Activated CD8-positive, alpha-beta T cell treated with anti-CD3 and anti-CD28 coated beads, Interleukin-2, amount 10 ng/mL, durations not matched to agents 7 days and 5 days (primary cell): ENCODE data around the gene RPL7A. TPM values are rescaled to one million over a fixed set of nuclear protein-coding genes. Genes with fewer than 3 reads are reported as not detected.
"Not testable (repeated sequence)": the region's sequence is repeated elsewhere in the genome, so short reads cannot be mapped to it uniquely, and the experiment has no call there.

Source experiments
- ATAC-seq: fragments of 150-1000 bp; cut with Tn5 transposase; one replicate; pipeline ENCODE4 v1.10.0; 2021; ENCODE audit warnings: moderate library complexity
- CTCF ChIA-PET: fragments of 350-600 bp; sonication (Branson Sonifier 250); formaldehyde crosslinking; loops from one replicate; lab custom pipeline; 2021; ENCODE audit warnings: antibody characterized with exemption; lab: Charles Lee
- POLR2A ChIA-PET: fragments of 350-600 bp; sonication (Branson Sonifier 250); formaldehyde crosslinking; loops from one replicate; lab custom pipeline; 2021; ENCODE audit warnings: antibody characterized with exemption; lab: Charles Lee
- DNase-seq: peaks from one replicate; pipeline ENCODE4 v3.0.0-alpha.2; 2020
- H3K27ac Mint-ChIP-seq: one replicate; pipeline ENCODE4 v1.8.0; 2021; ENCODE audit warnings: mild to moderate bottlenecking, mixed read lengths
- H3K27me3 Mint-ChIP-seq: one replicate; pipeline ENCODE4 v1.8.0; 2021; ENCODE audit warnings: low read depth, mixed read lengths
- H3K36me3 Mint-ChIP-seq: one replicate; pipeline ENCODE4 v1.8.0; 2021; ENCODE audit warnings: low read depth, mixed read lengths
- H3K4me1 Mint-ChIP-seq: one replicate; pipeline ENCODE4 v1.8.0; 2021; ENCODE audit warnings: low read depth, mixed read lengths
- H3K4me3 Mint-ChIP-seq: one replicate; pipeline ENCODE4 v1.8.0; 2021; ENCODE audit warnings: mild to moderate bottlenecking, mixed read lengths
- H3K9me3 Mint-ChIP-seq: one replicate; pipeline ENCODE4 v1.8.0; 2022; ENCODE audit warnings: mixed read lengths; ENCODE audit not compliant: insufficient read depth
- total RNA-seq, 2 experiments: library from RNA; stranded (reverse); gene quantifications; one replicate each; pipeline ENCODE4 v1.2.3, GENCODE V29; 2021

RPL7A gene
- total RNA-seq, 2 experiments from 2014 or later, result 1,894 to 1,933 TPM

DNA sequence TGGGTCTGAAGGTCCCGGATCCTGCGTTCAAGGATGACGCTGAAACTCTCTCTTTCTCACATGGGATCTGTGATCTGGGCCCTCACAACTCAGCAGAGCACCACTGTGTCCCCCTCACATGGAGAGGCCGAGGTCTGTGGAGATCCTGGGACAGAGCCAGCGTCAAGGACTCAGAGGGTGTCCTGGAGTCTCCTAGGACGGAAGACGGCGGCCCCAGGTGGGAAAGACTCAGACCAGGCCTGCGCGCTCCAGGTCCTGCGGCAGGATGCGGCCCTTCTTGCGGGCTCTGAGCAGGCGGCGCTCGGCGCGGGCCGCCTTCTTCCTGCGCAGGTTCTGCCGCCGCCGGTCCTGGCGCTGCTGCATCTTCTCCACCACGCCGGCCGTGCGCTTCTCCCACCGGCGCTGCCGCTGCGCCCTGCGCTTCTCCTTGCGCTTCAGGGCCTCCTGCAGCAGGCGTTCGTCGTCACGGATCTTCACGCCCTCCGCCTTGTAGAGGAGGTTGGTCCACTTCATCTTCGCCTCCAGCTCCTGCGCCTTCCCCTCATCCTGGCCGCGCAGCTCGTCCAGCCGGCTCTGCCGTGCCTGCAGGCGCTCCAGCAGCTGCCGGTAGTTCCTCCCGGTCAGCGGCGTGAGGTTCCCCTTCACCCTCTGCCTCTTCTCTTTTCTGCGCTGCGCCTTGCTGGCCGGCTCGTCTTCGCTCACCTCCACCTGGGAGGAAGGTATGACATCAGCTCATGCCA, 16.2 kb upstream of the RPL7A start:
- ChIA-PET POLR2A (interaction anchor here (0.8 kb wide), 1 partner anchor 39 kb away, joined by 3 read pairs; no protein-coding TSS in a partner anchor), CTCF (interaction anchor here (4.5 kb wide), 1 partner anchor 145 kb away, joined by 35 read pairs; no protein-coding TSS in a partner anchor)
- Mint-ChIP-seq H3K4me1 (peaks cover 34% of the 10 kb centered on the region), H3K36me3 (peaks cover 59% of the 10 kb centered on the region), H3K27me3 (no peaks in the 10 kb centered on the region), H3K27ac (no peak overlapping the region), H3K4me3 (no peak overlapping the region), H3K9me3 (no peaks in the 10 kb centered on the region)
- ATAC-seq, result no peak
- no peak for DNase-seq

DNA sequence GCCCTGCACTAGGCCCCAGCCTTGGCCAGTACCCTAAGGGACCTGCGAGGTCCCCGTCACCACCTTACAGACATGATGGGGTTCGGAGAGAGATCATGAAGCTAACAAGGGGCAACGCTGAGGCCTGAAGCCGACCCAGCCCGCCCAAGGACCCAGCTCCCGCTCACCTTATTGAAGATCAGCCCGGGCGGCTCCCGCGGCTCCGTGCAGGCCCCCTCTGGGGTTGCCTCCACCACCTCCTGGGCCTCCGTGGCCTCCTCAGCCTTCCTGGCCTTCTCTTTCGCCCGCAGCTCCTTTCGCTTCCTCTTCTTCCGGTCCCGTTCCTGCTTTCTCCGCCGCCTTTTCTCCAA, 15.7 kb upstream of the RPL7A start:
- no peaks in the 10 kb centered on the region for H3K27me3 Mint-ChIP-seq
- CTCF ChIA-PET, result interaction anchor here (4.5 kb wide), 1 partner anchor 145 kb away, joined by 35 read pairs; no protein-coding TSS in a partner anchor
- DNase-seq (no peak), ATAC-seq (no peak)
- H3K36me3 Mint-ChIP-seq, result peaks cover 59% of the 10 kb centered on the region
- no peaks in the 10 kb centered on the region for H3K9me3 Mint-ChIP-seq
- H3K4me1 Mint-ChIP-seq, result peaks cover 37% of the 10 kb centered on the region
- H3K27ac Mint-ChIP-seq, result no peak overlapping the region
- no peak overlapping the region for H3K4me3 Mint-ChIP-seq
- POLR2A ChIA-PET, result interaction anchor here (0.8 to 3.8 kb wide), 2 partner anchors 16 to 38 kb away, joined by 3 to 21 read pairs; partner anchors contain the start of genes MED22 and RPL7A

DNA sequence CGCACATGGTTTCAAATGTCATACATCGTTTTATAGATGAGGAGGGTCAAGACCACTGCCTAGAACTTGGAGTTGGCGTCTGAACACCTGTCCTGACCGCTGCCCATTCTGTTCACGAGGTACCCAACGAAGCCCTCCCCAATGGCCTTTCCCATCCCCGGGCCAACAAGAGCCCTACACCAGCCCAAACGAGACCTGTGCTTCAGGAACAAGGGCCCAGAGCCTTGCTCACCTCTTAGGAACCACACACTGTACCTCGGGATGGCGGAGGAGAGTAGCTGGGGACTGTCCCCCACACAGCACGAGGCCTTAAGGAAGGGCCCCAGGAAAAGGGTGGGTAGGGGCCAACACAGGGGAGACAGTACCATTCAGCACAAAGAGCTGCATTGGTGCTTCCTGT, 15.0 kb upstream of the RPL7A start:
- Mint-ChIP-seq H3K36me3 (peaks cover 63% of the 10 kb centered on the region), H3K4me1 (peaks cover 37% of the 10 kb centered on the region), H3K4me3 (no peak overlapping the region), H3K27me3 (no peaks in the 10 kb centered on the region), H3K27ac (no peak overlapping the region), H3K9me3 (no peaks in the 10 kb centered on the region)
- no peak for DNase-seq
- POLR2A ChIA-PET, result interaction anchor here (0.8 to 3.8 kb wide), 2 partner anchors 15 to 38 kb away, joined by 3 to 21 read pairs; partner anchors contain the start of genes MED22 and RPL7A
- no peak for ATAC-seq
- CTCF ChIA-PET, result no interaction called here

DNA sequence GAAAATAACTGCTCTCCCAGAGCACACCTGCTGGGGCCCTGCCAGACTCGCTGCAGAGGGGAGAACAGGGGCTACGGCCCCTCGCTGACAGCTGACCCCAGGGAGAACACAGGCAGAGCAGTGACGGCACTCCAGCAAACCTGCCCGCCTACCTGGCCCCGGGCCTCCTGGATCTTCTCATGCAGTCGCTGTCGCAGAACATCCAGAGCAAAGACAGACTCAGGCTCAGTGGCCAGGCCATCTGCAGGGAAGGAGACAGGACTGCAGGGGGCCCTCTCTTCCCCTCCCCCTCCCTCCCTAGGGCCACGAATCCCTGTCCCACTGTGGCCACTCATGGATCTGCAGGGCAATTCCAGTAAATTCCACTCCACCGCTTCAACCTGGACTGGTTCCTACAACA, 14.5 kb upstream of the RPL7A start:
- H3K27me3 Mint-ChIP-seq, result no peaks in the 10 kb centered on the region
- POLR2A ChIA-PET, result interaction anchor here (0.8 to 3.8 kb wide), 2 partner anchors 15 to 37 kb away, joined by 3 to 21 read pairs; partner anchors contain the start of genes MED22 and RPL7A
- no peak overlapping the region for H3K4me3 Mint-ChIP-seq
- peak overlapping the region; percentile 32 for H3K27ac Mint-ChIP-seq
- H3K9me3 Mint-ChIP-seq, result no peaks in the 10 kb centered on the region
- no peak for DNase-seq
- H3K4me1 Mint-ChIP-seq, result peaks cover 37% of the 10 kb centered on the region
- CTCF ChIA-PET, result interaction anchor here (1.2 to 2.4 kb wide), 2 partner anchors 29 to 37 kb away, joined by 3 to 12 read pairs; no protein-coding TSS in a partner anchor
- peaks cover 65% of the 10 kb centered on the region for H3K36me3 Mint-ChIP-seq
- ATAC-seq, result no peak

DNA sequence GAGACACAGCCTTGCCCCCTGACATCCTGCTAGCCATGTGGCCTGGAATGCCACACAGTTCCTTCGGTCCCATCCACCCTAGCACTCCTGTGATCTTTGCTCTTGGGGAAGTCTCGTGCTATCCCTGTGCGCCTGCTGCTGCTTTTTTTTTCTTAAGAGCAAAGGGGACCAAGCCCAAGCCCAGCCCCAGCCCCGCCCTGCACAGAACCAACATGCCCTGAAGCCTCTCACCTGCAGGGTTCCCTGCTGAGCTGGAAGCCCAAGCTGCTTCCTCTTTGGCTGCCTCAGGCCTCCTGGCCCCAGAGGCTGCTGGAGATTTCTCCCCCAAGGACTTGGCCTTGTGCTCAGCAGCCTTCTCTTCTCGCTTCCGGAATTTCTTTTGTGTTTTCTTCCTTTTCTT, 13.9 kb upstream of the RPL7A start:
- Mint-ChIP-seq H3K36me3 (peaks cover 67% of the 10 kb centered on the region), H3K9me3 (no peaks in the 10 kb centered on the region)
- DNase-seq, result no peak

DNA sequence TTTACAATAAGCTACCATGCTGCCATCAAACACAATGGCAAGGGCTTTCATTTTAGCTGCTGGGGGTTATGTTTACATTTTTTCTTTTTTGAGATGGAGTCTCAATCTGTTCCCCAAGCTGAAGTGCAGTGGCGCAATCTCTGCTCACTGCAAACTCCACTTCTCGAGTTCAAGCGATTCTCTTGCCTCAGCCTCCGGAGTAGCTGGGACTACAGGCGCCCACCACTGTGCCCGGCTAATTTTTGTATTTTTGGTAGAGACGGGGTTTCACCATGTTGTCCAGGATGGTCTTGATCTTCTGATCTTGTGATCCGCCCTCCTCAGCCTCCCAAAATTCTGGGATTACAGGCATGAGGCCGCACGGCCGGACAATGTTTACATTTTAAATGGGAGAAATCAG, 13.1 kb upstream of the RPL7A start:
- peaks cover 72% of the 10 kb centered on the region for H3K36me3 Mint-ChIP-seq
- peak overlapping the region; percentile 96 for H3K27ac Mint-ChIP-seq
- not testable (repeated sequence) for ATAC-seq, H3K27me3 Mint-ChIP-seq, DNase-seq, H3K9me3 Mint-ChIP-seq
- ChIA-PET CTCF (interaction anchor here (0.6 to 2.4 kb wide), 7 partner anchors 21 to 148 kb away, joined by 3 to 13 read pairs (median 4); partner anchors contain the start of genes SURF1 and SURF2), POLR2A (interaction anchor here (0.9 to 3.8 kb wide), 3 partner anchors 14 to 39 kb away, joined by 5 to 21 read pairs (median 7); partner anchors contain the start of genes MED22 and RPL7A)
- peak overlapping the region; percentile 97 for H3K4me3 Mint-ChIP-seq
- peaks cover 50% of the 10 kb centered on the region for H3K4me1 Mint-ChIP-seq

More for the DNA sequence above, 13.9 kb upstream of the RPL7A start:
- CTCF ChIA-PET, result interaction anchor here (0.9 to 2.4 kb wide), 6 partner anchors 22 to 148 kb away, joined by 3 to 13 read pairs (median 6); partner anchors contain the start of genes SURF1 and SURF2
- ATAC-seq, result no peak
- H3K27ac Mint-ChIP-seq, result peak overlapping the region; percentile 32
- H3K27me3 Mint-ChIP-seq, result no peaks in the 10 kb centered on the region
- H3K4me1 Mint-ChIP-seq, result peaks cover 42% of the 10 kb centered on the region
- POLR2A ChIA-PET, result interaction anchor here (0.9 to 3.8 kb wide), 3 partner anchors 14 to 40 kb away, joined by 5 to 21 read pairs (median 7); partner anchors contain the start of genes MED22 and RPL7A
- H3K4me3 Mint-ChIP-seq, result peak overlapping the region; percentile 97

DNA sequence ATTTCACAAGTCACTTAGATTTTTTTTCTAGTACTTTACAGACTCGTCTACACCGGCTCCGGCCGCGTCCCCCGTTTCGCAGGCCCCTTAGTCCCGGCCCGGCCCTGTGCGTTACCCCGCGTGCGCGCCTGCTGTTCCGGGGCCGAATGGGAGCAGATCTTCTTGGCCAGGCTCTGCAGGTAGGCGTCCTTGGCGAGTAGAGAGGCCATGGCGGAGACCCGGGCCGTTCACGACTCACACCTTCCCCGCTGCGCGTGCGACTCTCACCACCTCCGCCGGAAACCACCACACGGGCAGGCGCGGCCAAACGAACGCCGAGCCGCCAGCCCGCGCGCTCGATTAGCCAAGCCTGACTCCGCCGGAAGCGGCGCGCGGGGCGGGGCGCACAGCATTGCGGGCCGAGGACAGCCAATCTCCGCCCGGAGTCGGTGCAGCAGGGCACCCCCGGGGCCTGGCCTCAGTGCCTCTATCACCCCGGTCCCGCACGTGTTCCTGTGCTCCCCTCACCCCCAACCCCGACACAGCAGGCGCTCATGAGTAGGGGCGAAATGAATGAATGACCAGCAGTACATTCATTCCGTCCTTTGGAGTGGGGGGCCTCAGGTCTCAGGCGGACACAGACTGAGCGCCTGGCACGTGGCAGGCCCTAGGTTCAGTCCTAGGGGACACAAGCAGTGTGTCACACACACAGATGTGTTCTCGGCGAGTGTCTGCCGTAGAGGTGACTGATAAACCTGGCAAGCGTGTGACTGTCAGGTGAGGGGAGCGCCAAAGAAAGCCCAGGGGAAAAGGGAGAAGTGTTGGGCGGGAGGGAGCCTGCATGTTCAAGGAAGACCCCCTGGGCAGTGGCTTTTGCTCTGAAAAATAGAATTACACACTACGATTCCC, 11.8 kb upstream of the RPL7A start, which contains the start of gene SURF6:
SURF6 (minus strand) TSS at position 265 of the 888 bp plus-strand sequence; CDS start at position 209, 56 bp downstream.
- peak within 1 kb of the TSS; percentile 97 for H3K4me3 Mint-ChIP-seq
- H3K27ac Mint-ChIP-seq, result peak within 1 kb of the TSS; percentile 96
- DNase-seq (peak; percentile 94), ATAC-seq (peak; percentile 91)
- H3K36me3 Mint-ChIP-seq, result peaks cover 76% of the 10 kb centered on the region
- POLR2A ChIA-PET, result interaction anchor here (1.8 to 3.8 kb wide), 2 partner anchors 12 to 38 kb away, joined by 7 to 21 read pairs; partner anchors contain the start of genes MED22 and RPL7A
- H3K27me3 Mint-ChIP-seq, result no peaks in the 10 kb centered on the region
- H3K4me1 Mint-ChIP-seq, result peaks cover 61% of the 10 kb centered on the region
- no peaks in the 10 kb centered on the region for H3K9me3 Mint-ChIP-seq
- CTCF ChIA-PET, result interaction anchor here (1.9 to 2.4 kb wide), 2 partner anchors 35 to 150 kb away, joined by 12 to 13 read pairs; no protein-coding TSS in a partner anchor

DNA sequence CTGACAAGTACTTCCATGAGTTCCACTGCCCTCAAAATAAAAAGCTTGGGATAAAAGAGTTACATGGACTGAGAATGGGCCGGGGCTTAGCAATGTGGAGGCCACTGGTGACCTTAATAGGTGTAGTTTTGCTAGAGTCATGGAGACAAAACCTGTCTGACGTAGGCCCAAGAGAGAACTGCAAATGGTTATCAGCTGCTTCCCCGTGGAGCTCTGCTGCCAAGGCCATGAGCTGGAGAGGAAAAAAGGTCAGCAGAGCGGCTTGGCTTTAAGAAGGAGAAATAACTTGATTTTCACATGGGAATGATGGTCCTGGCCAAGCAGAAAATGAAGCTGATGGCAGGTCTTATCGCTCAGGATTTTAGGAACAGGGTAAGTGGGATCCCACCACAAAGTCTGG, 8.4 kb upstream of the RPL7A start:
- Mint-ChIP-seq H3K36me3 (peaks cover 67% of the 10 kb centered on the region), H3K4me3 (no peak overlapping the region)
- CTCF ChIA-PET, result interaction anchor here (0.9 to 2.3 kb wide), 9 partner anchors 9 to 318 kb away, joined by 3 to 9 read pairs (median 4); partner anchors contain the start of genes MED22, RPL7A, SURF1 and SURF2

DNA sequence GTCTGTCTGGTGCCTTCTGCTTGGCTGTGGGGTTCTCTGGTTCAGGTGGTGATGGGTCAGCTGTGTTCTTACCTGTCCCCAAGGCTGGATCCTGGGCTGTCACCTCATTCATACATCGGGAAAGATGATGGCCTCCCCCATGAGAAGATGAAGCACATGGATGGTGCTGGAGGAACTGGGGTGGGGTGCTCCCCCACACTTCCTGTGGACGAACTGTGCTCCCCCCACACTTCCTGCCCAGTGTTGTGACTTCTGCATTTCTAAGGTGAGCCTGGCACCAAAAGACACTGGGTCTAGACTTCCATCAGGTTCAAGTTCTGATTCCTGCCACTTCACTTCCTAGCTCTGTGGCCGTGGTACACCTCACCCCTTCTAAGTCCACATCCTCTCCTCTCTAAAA, 7.8 kb upstream of the RPL7A start:
- Mint-ChIP-seq H3K27me3 (no peaks in the 10 kb centered on the region), H3K4me3 (peak overlapping the region; percentile 31), H3K9me3 (no peaks in the 10 kb centered on the region), H3K36me3 (peaks cover 64% of the 10 kb centered on the region), H3K4me1 (peaks cover 56% of the 10 kb centered on the region), H3K27ac (peak overlapping the region; percentile 90)
- DNase-seq, result peak; percentile 42
- ChIA-PET CTCF (interaction anchor here (0.9 to 2.3 kb wide), 12 partner anchors 8 to 318 kb away, joined by 3 to 9 read pairs (median 4); partner anchors contain the start of genes MED22, RPL7A, SURF1 and SURF2), POLR2A (interaction anchor here (1.1 to 2.0 kb wide), 5 partner anchors 9 to 32 kb away, joined by 3 to 16 read pairs (median 6); partner anchors contain the start of genes MED22, RPL7A, SURF1 and SURF2)
- no peak for ATAC-seq

More for the DNA sequence above, 8.4 kb upstream of the RPL7A start:
- POLR2A ChIA-PET, result interaction anchor here (1.1 to 2.0 kb wide), 5 partner anchors 10 to 32 kb away, joined by 3 to 16 read pairs (median 6); partner anchors contain the start of genes MED22, RPL7A, SURF1 and SURF2
- H3K27me3 Mint-ChIP-seq, result no peaks in the 10 kb centered on the region
- peak overlapping the region; percentile 90 for H3K27ac Mint-ChIP-seq
- peaks cover 59% of the 10 kb centered on the region for H3K4me1 Mint-ChIP-seq
- no peak for DNase-seq
- H3K9me3 Mint-ChIP-seq, result no peaks in the 10 kb centered on the region
- ATAC-seq, result no peak

DNA sequence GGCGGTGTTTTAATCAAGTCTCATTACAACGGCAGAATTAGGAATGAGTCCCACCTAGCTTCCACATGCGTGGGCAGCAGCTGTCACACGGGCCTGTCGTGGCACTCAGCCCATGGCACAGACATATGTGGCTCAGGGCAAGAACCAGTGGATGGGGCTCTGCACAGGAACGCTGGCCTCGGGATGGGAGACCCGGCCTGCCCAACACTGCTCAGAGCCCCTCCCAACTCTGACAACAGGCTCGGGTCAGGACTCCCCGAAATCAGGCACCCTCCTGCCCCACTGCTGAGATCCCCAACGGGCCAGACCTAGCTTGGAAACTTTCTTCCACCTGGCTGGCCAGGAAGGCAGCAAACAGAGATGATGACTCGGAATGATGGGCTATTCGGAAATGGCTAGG, 7.1 kb upstream of the RPL7A start:
- Mint-ChIP-seq H3K9me3 (no peaks in the 10 kb centered on the region), H3K4me1 (peaks cover 53% of the 10 kb centered on the region), H3K27me3 (no peaks in the 10 kb centered on the region), H3K27ac (peak overlapping the region; percentile 90), H3K36me3 (peaks cover 61% of the 10 kb centered on the region), H3K4me3 (peak overlapping the region; percentile 31)
- CTCF ChIA-PET, result interaction anchor here (1.0 to 3.9 kb wide), 6 partner anchors 10 to 31 kb away, joined by 3 to 21 read pairs (median 6); partner anchors contain the start of genes SURF1 and SURF2
- ATAC-seq (no peak), DNase-seq (no peak)
- POLR2A ChIA-PET, result interaction anchor here (1.6 kb wide), 1 partner anchor 30 kb away, joined by 6 read pairs; no protein-coding TSS in a partner anchor
